Activated T-helper 2 cell treated with anti-CD3 and anti-CD28 coated beads, Interferon-gamma antibody, Interleukin-2, Interleukin-4, amounts not matched to agents 10 μg/mL and 5 μg/mL and 100 μg/mL, durations not matched to agents 14 hours and 24 hours and 36 hours (primary cell): ENCODE results near the gene HES4. TPM values are rescaled to one million over a fixed set of nuclear protein-coding genes. Genes with fewer than 3 reads are reported as not detected.
"Not testable (repeated sequence)": the region's sequence is repeated elsewhere in the genome, so short reads cannot be mapped to it uniquely, and the experiment has no call there.

Source experiments
- DNase-seq: peaks from one replicate; pipeline ENCODE4 v3.0.0; 2021; ENCODE audit warnings: low spot score
- H3K27ac Mint-ChIP-seq: one replicate; pipeline ENCODE4 v1.8.0; 2021; ENCODE audit warnings: mixed read lengths
- H3K27me3 Mint-ChIP-seq: one replicate; pipeline ENCODE4 v1.8.0; 2021; ENCODE audit warnings: low read depth, mixed read lengths
- H3K36me3 Mint-ChIP-seq: one replicate; pipeline ENCODE4 v1.8.0; 2021; ENCODE audit warnings: low read depth, mixed read lengths
- H3K4me1 Mint-ChIP-seq: one replicate; pipeline ENCODE4 v1.8.0; 2021; ENCODE audit warnings: low read depth, mixed read lengths
- H3K4me3 Mint-ChIP-seq: one replicate; pipeline ENCODE4 v1.8.0; 2021; ENCODE audit warnings: low read depth, mild to moderate bottlenecking, moderate library complexity, mixed read lengths
- H3K9me3 Mint-ChIP-seq: one replicate; pipeline ENCODE4 v1.8.0; 2021; ENCODE audit warnings: mixed read lengths
- intact Hi-C: fragments of 100-400 bp; cut with micrococcal nuclease; formaldehyde crosslinking; loops from one replicate; pipeline ENCODE4 v1.15.1; 2023
- total RNA-seq: library from RNA; stranded (reverse); gene quantifications from 2 replicates; pipeline ENCODE4 v1.2.3, GENCODE V29; 2022

The HES4 gene
- total RNA-seq, 1 donor from 2014 or later: 3.1 TPM

- peaks cover 26% of the 10 kb centered on the region for H3K4me1 Mint-ChIP-seq
- peaks cover 12% of the 10 kb centered on the region for H3K27me3 Mint-ChIP-seq
- H3K27ac Mint-ChIP-seq, H3K9me3 Mint-ChIP-seq, H3K36me3 Mint-ChIP-seq, DNase-seq, H3K4me3 Mint-ChIP-seq: not testable (repeated sequence)
- intact Hi-C loops: loop anchor here (10.0 kb wide), 1 partner anchor 195 kb away; the partner anchor contains the start of gene TNFRSF18
Measured at GRCh38 chr1:1010131-1010530, 10.2 kb upstream of the HES4 start.

GRCh38 chr1:1006305-1007159, 6.6 kb upstream of the HES4 start:
- no peak for DNase-seq
- no peaks in the 10 kb centered on the region for H3K9me3 Mint-ChIP-seq
- peaks cover 28% of the 10 kb centered on the region for H3K27me3 Mint-ChIP-seq
- intact Hi-C loops: no loop called here
- peaks cover 11% of the 10 kb centered on the region for H3K4me1 Mint-ChIP-seq
- no peak overlapping the region for H3K4me3 Mint-ChIP-seq
- H3K27ac Mint-ChIP-seq: no peak overlapping the region
- H3K36me3 Mint-ChIP-seq: no peaks in the 10 kb centered on the region

GRCh38 chr1:1005774-1006304, 5.9 kb upstream of the HES4 start:
- intact Hi-C loops: loop anchor here (1.0 kb wide), 1 partner anchor 7 kb away; the partner anchor contains the start of gene ISG15
- H3K4me1 Mint-ChIP-seq: peaks cover 11% of the 10 kb centered on the region
- peaks cover 28% of the 10 kb centered on the region for H3K27me3 Mint-ChIP-seq
- no peaks in the 10 kb centered on the region for H3K36me3 Mint-ChIP-seq
- no peak overlapping the region for H3K27ac Mint-ChIP-seq
- no peak for DNase-seq
- no peak overlapping the region for H3K4me3 Mint-ChIP-seq
- no peaks in the 10 kb centered on the region for H3K9me3 Mint-ChIP-seq

- Mint-ChIP-seq H3K27me3 (peaks cover 30% of the 10 kb centered on the region), H3K36me3 (no peaks in the 10 kb centered on the region), H3K27ac (no peak overlapping the region), H3K4me3 (peak overlapping the region; percentile 15), H3K9me3 (no peaks in the 10 kb centered on the region), H3K4me1 (peaks cover 13% of the 10 kb centered on the region)
- intact Hi-C loops: loop anchor here (1.0 kb wide), 1 partner anchor 8 kb away; the partner anchor contains the start of gene ISG15
- no peak for DNase-seq
Measured at GRCh38 chr1:1004780-1005697, 5.1 kb upstream of the HES4 start.

- Mint-ChIP-seq H3K36me3 (no peaks in the 10 kb centered on the region), H3K4me3 (no peak overlapping the region), H3K9me3 (no peaks in the 10 kb centered on the region), H3K27ac (no peak overlapping the region), H3K27me3 (peaks cover 30% of the 10 kb centered on the region), H3K4me1 (peaks cover 13% of the 10 kb centered on the region)
- intact Hi-C loops: no loop called here
- DNase-seq: no peak
Measured at GRCh38 chr1:1004420-1004779, 4.5 kb upstream of the HES4 start.

GRCh38 chr1:1003618-1004419, 3.9 kb upstream of the HES4 start:
- peaks cover 28% of the 10 kb centered on the region for H3K27me3 Mint-ChIP-seq
- H3K9me3 Mint-ChIP-seq: no peaks in the 10 kb centered on the region
- H3K36me3 Mint-ChIP-seq: no peaks in the 10 kb centered on the region
- H3K4me3 Mint-ChIP-seq: no peak overlapping the region
- intact Hi-C loops: no loop called here
- no peak overlapping the region for H3K27ac Mint-ChIP-seq
- H3K4me1 Mint-ChIP-seq: peaks cover 11% of the 10 kb centered on the region
- DNase-seq: no peak

- peaks cover 31% of the 10 kb centered on the region for H3K27me3 Mint-ChIP-seq
- H3K36me3 Mint-ChIP-seq: no peaks in the 10 kb centered on the region
- no peak overlapping the region for H3K27ac Mint-ChIP-seq
- H3K4me1 Mint-ChIP-seq: peaks cover 11% of the 10 kb centered on the region
- DNase-seq: no peak
- no peak overlapping the region for H3K4me3 Mint-ChIP-seq
- intact Hi-C loops: no loop called here
- no peaks in the 10 kb centered on the region for H3K9me3 Mint-ChIP-seq
Measured at GRCh38 chr1:1001057-1001783, 1.3 kb upstream of the HES4 start.

- DNase-seq: no peak
- peaks cover 13% of the 10 kb centered on the region for H3K4me1 Mint-ChIP-seq
- intact Hi-C loops: no loop called here
- no peaks in the 10 kb centered on the region for H3K9me3 Mint-ChIP-seq
- H3K27ac Mint-ChIP-seq: peak overlapping the region; percentile 76
- no peaks in the 10 kb centered on the region for H3K36me3 Mint-ChIP-seq
- H3K4me3 Mint-ChIP-seq: peak overlapping the region; percentile 75
- peaks cover 32% of the 10 kb centered on the region for H3K27me3 Mint-ChIP-seq
Measured at GRCh38 chr1:1000357-1001056, 610 bp upstream of the HES4 start.

GRCh38 chr1:998995-999724, 737 bp downstream of the HES4 start:
- DNase-seq: no peak

GRCh38 chr1:998745-998994, 1.2 kb downstream of the HES4 start:
- intact Hi-C loops: no loop called here
- H3K27ac Mint-ChIP-seq: no peak overlapping the region
- no peaks in the 10 kb centered on the region for H3K36me3 Mint-ChIP-seq
- H3K9me3 Mint-ChIP-seq: no peaks in the 10 kb centered on the region
- peaks cover 5% of the 10 kb centered on the region for H3K4me1 Mint-ChIP-seq
- peaks cover 27% of the 10 kb centered on the region for H3K27me3 Mint-ChIP-seq
- no peak overlapping the region for H3K4me3 Mint-ChIP-seq
- no peak for DNase-seq

More at GRCh38 chr1:998995-999724, 737 bp downstream of the HES4 start:
- Mint-ChIP-seq H3K27ac (no peak overlapping the region), H3K9me3 (no peaks in the 10 kb centered on the region), H3K36me3 (no peaks in the 10 kb centered on the region), H3K4me3 (no peak overlapping the region), H3K4me1 (peaks cover 5% of the 10 kb centered on the region), H3K27me3 (peaks cover 27% of the 10 kb centered on the region)
- intact Hi-C loops: no loop called here
